Limb (tissue), 2 donors: ENCODE results near the gene ATF6B.
"Not testable (repeated sequence)": the region's sequence is repeated elsewhere in the genome, so short reads cannot be mapped to it uniquely, and the experiment has no call there.

Source experiments
- DNase-seq, 2 donors: peaks; one replicate each; pipeline ENCODE4 v3.0.0-alpha.2; 2016; ENCODE audit errors: extremely low spot score in 2 of 2

Gene ATF6B

DNA sequence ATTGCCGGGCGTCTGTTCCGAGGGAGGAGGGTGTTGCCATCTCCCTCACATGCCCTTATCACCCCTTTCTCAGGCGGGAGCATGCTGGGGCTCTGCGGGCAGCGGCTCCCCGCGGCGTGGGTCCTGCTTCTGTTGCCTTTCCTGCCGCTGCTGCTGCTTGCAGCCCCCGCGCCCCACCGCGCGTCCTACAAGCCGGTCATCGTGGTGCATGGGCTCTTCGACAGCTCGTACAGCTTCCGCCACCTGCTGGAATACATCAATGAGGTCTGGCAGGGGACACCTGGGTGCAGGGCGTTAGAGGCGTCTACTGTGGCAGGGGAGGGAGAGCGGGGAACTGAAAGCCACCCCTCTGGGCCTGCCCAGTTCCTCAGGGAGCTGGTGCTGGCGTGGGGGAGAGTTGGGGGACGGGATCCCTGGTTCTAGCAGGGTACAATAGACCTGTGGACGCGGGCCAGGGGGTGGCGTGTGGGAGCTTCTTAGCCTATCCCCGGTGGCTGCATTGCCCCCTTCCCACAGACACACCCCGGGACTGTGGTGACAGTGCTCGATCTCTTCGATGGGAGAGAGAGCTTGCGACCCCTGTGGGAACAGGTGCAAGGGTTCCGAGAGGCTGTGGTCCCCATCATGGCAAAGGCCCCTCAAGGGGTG is 26.6 kb upstream of the ATF6B start:
- peak; percentile 75 to 79 for DNase-seq

GRCh38 chr6:32153564-32154513 is 25.8 kb upstream of the ATF6B start, which contains the start of gene PPT2:
Gene PPT2 (plus strand): TSS chr6:32154141. CDS start chr6:32154595, 454 bp downstream.
- peak; percentile 95 for DNase-seq

DNA sequence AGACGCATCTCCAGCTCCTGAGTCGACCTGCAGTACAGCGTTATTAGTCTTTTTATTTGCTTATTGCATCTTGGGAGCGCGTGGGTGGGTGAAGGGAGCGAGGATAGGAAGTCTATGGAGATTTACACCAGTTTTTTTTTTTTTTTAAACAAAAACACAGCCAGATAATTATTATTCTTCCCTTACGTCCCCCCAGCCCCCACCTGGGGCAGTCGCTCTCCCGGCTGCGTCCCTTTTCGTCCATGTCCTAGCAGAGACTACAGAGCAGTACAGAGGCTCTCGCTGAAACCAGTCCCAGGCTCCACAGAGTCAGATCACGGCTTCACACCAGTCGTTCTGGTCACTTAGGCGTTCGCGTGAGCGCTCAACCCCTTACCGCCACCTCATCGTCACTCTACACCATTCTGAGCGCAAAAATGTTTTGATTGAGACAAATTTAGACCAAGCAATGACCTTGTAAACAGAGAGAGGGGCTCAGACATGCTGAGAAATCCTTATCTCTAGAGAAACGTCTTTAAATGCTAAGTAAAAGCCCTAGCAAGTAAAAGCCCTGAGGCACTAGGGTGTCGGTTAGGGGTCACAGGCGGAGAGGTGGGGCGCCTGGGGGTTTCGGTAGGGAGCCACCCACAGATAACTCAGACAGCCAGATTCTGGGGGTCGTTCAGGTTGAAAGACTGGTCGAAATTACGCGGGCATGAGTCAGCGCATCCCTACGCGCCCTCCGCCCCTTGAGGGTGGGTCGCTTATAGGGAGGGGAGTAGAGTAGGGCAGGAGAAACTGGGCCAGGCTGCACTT is 24.9 kb upstream of the ATF6B start:
- peak in 1 of 2 donors; percentile 48 for DNase-seq

DNA sequence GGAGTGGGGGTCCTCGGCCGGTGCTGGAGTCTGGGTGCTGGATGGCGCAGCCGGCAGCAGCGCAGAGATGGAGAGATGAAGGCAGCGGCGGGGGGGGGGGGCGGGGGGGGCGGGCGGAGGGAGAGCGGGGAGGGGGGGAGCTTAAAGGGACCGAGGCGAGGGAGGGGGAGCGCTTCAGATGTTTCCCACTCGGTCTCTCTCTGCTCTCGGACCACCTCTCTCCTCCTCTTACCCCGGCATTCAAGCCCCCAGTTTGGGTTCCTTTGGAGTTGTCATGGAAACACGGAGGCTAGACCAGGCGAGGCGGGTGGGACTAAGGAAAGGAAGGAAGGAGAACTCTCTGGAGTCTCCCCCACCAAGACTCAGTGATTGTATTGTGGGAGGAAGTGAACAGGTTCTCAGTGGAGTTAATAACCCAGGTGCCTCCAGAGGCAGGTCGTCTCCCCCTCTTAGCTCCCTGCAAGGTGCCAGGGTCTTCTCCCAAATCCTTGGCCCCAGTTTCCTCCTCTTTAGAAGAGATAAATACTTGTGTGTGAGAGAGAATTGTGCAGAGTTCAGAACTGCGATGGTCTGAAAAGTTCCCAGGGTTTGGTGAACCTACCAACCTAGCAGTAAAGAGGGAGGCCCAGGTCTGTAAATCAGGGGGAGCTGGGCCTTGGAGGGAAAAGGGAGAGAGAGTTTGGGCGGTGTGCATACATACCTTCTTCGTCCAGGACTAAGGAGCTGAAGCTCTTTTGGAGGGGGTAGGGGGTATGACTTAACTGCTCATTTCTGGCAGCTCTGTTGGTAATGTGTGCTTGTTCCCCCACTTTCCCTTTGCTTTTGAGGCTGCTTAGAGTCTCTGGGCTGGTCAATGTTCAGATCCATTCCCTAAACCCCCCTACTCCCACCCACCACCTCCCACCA is 24.1 kb upstream of the ATF6B start, which contains the start of gene PRRT1:
TSS of gene PRRT1 (minus strand) at position 77 of the 906 bp plus-strand sequence. CDS start 112 bp downstream, outside the sequence.
- DNase-seq = peak in 1 of 2 donors; percentile 49

DNA sequence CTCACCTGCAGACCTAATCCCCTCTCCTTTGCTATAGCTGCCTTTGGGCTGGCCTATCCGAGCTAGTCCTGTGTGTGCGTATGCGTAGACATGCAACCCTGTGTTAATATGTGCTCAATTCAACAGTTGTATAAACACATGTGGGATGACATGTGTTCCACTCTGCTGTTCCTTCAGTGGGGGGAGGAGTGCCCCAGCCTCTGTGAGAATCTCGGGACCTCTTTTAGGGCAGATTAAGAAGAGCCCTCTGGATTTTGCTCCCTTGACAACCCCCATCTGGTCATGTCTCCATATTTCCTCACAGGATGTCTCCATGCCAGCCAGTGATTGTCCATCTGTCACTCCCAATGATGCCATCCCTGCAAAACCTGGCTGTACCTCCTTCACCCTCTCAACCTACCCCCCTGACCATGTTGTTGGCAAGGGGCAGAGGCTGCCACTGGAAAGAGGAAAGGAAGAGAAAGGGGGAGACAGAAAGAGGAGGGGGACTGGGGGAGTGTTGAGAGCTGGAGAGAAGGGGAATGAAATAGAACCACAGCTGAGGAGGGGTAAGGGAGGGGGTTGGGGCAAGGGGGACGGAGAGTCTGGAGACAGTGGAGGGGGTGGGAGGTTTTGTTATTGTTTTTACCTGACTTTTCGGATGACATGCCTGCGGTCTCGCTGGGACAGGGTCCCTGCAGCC is 23.3 kb upstream of the ATF6B start:
- DNase-seq = peak in 1 of 2 donors; percentile 42

DNA sequence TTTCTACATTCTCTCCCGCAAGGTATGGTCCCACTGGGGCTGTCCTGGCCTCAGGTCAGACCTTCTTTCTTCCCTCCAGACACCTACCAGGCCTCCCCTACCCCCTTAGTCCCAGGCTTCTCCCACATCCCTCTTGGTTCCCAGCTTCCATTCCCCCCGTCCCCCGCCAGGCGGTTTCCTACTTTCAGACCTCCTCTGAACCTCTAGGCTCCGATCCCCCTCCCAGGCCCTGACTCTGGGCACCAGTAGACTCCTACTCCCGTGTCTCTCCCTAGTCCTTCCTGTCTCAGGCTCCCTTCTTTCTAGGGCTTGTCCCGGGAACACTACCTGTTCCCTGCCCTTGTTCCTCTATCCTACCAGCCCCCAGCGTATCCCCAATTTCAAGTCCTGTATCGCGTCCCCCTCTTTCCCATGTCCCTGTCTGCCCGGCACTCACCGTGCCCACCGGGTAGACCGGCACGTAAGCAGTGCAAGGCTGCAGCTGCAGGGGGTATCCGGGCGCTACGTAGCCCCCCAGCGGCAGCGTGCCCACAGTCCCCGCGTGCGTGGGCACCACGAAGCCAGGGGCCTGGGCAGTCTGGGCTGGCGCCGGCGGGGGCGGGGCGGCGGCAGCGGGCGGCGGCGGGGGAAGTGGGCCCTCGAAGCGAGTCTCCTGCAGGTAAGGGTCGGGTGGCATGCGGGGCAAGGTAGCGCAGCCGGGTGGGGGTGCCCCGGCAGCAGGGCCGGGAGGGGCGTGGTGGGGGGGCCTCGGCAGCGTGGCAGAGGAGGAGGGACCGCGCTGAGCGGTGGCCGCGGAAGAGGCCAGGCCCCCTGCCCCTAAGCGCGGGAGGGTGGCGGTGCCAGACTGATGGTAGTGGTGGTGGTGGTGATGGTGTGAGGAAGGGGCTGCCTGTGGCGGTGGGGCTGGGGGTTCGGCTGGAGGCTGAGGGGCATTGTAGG is 22.2 kb upstream of the ATF6B start:
- peak in 1 of 2 donors; percentile 42 for DNase-seq

GRCh38 chr6:32149092-32149755 is 21.2 kb upstream of the ATF6B start:
- no peak for DNase-seq

GRCh38 chr6:32148289-32149091 is 20.4 kb upstream of the ATF6B start:
- peak in 1 of 2 donors; percentile 86 for DNase-seq

GRCh38 chr6:32147401-32148132 is 19.5 kb upstream of the ATF6B start:
- DNase-seq = no peak

- no peak for DNase-seq
Observed at GRCh38 chr6:32146687-32147086, 18.6 kb upstream of the ATF6B start.

- no peak for DNase-seq
Observed at GRCh38 chr6:32146287-32146686, 18.2 kb upstream of the ATF6B start.

DNA sequence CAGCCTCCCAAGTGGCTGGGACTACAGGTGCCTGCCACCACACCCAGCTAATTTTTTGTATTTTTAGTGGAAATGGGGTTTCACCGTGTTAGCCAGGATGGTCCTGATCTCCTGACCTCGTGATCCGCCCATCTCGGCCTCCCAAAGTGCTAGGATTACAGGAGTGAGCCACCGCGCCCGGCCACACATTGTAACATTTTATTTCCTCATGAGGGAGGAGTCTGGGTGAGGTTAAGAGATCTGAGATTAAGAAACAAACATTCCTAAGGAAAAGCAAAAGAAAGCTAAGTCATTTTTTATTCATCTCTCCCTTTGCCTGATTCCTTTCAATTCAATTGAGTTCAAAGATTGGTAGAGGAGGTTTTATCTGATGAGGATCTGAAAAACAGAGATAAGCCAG is 16.2 kb upstream of the ATF6B start:
- not testable (repeated sequence) for DNase-seq

DNA sequence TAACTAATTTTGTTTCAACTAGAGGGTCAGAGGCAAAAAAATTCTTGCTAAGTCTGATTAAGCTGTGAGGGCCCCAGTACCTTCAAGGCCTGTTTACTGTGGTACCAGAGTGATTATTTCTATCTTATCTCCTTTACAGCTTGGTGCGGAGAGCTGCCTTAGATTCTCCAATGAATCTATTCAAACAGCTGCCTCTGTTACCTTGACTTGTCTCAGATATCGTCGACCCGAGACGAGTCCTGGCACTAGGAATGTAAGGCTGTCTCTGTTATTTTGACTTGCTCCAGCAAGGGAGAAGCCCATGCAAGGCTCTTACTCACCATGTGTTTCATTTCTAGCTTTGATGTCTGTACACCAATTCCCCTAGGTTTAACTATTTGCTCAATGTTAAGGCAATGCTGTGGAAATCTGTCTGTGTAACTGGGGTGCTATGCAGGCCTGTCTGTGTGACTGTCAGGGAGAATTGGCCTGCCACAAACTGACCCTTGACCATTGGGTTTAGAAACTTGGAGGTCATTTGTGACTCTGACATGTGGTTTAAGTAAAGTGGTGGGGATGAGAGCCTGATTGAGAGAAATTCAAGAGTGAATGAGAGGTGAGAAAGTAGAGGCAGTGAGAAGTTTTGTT is 12.5 kb upstream of the ATF6B start:
- no peak for DNase-seq

DNA sequence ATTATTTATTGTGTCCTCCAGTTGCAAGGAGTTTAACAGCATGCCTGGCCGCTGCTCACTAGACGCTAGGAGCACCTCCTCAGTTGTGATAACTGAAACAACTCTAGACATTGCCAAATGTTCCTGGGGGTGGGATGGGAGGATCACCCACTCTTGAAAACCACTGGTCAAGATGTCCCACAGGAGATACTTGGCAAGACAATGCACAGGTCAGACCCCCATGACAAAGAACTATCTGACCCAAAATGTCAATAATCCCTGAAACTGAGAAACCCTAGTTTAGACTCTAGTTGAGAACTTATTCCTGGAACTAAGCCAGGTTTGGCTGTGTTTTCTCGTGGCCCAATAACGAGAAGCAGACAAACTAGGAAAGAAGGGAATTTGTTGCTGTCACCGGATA is 11.5 kb upstream of the ATF6B start:
- DNase-seq = no peak

- DNase-seq = no peak
Observed at GRCh38 chr6:32137454-32137853, 9.4 kb upstream of the ATF6B start.

GRCh38 chr6:32133786-32134185 is 5.7 kb upstream of the ATF6B start:
- DNase-seq = no peak
